GM06990 (cell line): ENCODE data around the gene IFI35.

Experiments
- DNase-seq: peaks from one replicate; pipeline ENCODE4 v3.0.0-alpha.2; 2011; ENCODE audit not compliant: insufficient read length; ENCODE audit errors: extremely low read depth
- H3K27me3 ChIP-seq: replicated peaks from 2 replicates; pipeline ENCODE4 v1.6.0; 2011; ENCODE audit warnings: low read length; ENCODE audit not compliant: control insufficient read depth, insufficient read depth
- H3K36me3 ChIP-seq: 2 replicates; pipeline ENCODE4 v1.5.1; 2011; ENCODE audit warnings: low read length; ENCODE audit not compliant: control insufficient read depth, insufficient read depth
- H3K4me3 ChIP-seq: replicated peaks from 2 replicates; pipeline ENCODE4 v1.5.1; 2011; ENCODE audit warnings: low read depth, mild to moderate bottlenecking, control low read depth, low read length
- TF ChIP-seq, protein P1 (sequence below): IDR thresholded peaks from 2 replicates; pipeline ENCODE4 v1.5.1; 2011; ENCODE audit warnings: low read length, control low read depth, mild to moderate bottlenecking, inconsistent platforms; ENCODE audit not compliant: insufficient read depth, poor library complexity, severe bottlenecking

The IFI35 gene

GRCh38 chr17:43026595-43026994 is 20.0 kb downstream of the IFI35 start:
- no peak overlapping the region for H3K4me3 ChIP-seq
- TF ChIP-seq, protein P1, sequence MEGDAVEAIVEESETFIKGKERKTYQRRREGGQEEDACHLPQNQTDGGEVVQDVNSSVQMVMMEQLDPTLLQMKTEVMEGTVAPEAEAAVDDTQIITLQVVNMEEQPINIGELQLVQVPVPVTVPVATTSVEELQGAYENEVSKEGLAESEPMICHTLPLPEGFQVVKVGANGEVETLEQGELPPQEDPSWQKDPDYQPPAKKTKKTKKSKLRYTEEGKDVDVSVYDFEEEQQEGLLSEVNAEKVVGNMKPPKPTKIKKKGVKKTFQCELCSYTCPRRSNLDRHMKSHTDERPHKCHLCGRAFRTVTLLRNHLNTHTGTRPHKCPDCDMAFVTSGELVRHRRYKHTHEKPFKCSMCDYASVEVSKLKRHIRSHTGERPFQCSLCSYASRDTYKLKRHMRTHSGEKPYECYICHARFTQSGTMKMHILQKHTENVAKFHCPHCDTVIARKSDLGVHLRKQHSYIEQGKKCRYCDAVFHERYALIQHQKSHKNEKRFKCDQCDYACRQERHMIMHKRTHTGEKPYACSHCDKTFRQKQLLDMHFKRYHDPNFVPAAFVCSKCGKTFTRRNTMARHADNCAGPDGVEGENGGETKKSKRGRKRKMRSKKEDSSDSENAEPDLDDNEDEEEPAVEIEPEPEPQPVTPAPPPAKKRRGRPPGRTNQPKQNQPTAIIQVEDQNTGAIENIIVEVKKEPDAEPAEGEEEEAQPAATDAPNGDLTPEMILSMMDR: no peak
- DNase-seq: no peak
- H3K27me3 ChIP-seq: peaks cover 1% of the 10 kb centered on the region; the same call in 1 of the 2 replicates
- H3K36me3 ChIP-seq: no peaks in the 10 kb centered on the region

DNA sequence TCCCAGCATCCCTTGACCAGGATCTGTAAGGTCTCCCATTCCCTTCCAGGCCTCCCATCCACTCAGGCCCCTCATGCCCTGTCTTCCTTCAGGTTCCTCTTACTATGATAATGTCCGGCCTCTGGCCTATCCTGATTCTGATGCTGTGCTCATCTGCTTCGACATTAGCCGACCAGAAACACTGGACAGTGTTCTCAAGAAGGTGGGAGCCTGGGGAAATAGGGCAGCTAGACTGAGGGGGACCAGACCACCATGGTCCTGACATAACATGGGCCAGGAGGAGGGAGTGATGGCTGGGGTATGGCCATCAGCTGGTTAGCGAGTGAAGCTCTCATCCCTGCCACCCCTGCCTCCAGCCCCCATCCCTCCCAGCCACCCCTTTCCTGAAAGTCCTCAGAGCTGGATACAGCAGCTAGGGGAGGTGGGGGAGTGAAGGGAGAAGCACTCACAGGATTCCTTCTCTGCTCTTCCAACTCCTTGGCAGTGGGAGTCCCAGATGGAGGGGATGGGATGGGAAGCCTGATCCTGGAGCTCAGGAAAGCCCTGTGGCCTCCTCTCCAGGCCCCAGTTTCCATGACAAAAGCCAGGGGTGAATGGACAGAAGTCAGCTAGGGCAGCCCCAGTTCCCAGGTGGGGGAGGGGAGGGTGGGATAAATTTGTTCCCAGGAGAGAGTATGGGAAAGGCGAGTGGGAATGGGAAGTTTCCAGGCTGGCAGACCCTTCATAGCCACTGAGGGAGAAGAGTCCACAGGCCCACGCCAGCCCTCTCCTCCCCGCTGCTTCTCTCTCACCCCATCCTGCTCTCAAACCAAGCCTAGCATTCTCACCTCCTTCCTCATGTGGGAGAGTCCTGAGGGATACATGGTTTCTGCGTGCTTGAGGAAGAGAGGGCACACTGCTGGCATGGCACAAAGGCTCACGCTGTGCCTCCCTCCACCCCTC is 20.8 kb downstream of the IFI35 start:
- TF ChIP-seq, protein P1: no peak
- Histone ChIP-seq H3K4me3 (no peak overlapping the region), H3K36me3 (no peaks in the 10 kb centered on the region), H3K27me3 (peaks cover 1% of the 10 kb centered on the region; the same call in 1 of the 2 replicates)
- no peak for DNase-seq

GRCh38 chr17:43028221-43028861 is 21.8 kb downstream of the IFI35 start:
- H3K4me3 ChIP-seq: no peak overlapping the region
- H3K36me3 ChIP-seq: no peaks in the 10 kb centered on the region
- no peak for DNase-seq
- peaks cover 1% of the 10 kb centered on the region; the same call in 1 of the 2 replicates for H3K27me3 ChIP-seq
- TF ChIP-seq, protein P1: no peak

DNA sequence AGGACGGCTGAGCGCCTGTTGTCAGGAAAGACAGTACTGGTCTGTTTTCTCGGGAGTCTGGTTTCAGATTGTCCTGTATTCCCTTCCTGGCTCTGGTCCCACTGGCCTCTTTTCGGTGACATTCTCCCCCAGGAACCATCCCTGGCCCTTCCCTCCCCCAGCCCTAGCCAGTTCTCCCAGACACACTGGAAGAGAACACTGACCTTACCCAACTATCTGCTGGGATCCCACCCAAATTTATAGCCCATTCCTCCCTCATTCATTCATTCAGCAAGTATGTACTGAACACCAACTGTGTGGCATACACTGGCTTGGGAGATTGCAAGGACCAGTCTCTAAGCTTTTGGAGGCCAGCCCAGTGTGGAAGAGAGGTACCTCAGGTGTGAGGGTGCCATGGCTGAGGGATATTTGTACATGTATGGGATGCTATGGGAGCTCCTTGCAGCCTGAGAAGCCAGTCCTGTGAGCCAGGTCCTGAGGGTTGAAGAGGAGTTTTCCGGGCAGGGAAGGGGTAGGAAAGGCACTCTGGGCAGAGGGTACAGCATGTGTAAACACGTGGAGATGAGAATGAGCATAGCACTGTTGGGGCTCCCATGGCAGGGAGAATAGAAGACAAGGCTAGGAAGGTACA is 23.7 kb downstream of the IFI35 start:
- DNase-seq: no peak
- TF ChIP-seq, protein P1: no peak
- Histone ChIP-seq H3K36me3 (no peaks in the 10 kb centered on the region), H3K4me3 (no peak overlapping the region), H3K27me3 (peaks cover 1% of the 10 kb centered on the region; the same call in 1 of the 2 replicates)

DNA sequence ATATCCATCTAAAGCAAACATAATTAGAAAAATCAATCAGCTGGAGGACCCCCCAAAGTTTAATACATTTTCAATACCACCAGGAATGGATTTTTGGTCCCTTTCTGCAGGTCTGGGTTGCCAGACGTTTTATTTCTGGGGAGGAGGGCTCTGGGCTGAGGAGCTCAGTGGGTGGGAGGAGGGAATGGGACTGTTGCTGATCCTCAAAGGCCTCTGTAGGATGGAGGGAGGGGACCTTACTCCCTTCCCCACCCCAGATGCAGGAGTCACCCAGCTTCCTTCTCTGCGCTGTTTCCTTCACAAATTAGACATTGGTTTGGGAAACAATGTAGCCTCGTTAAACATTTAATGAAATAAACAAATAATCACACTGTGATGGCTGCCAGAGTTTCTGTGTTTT is 25.1 kb downstream of the IFI35 start:
- TF ChIP-seq, protein P1: no peak
- H3K36me3 ChIP-seq: no peaks in the 10 kb centered on the region
- no peak overlapping the region for H3K4me3 ChIP-seq
- 0 out of 2 replicates have a peak, but pooled peaks cover 1% of the 10 kb centered on the region for H3K27me3 ChIP-seq
- DNase-seq: no peak
